Spleen (tissue), 7 donors: ENCODE measurements around the gene PPP1R3E.

Source experiments
- POLR2A ChIP-seq, 3 donors: fragments of 450-650 bp; IDR thresholded peaks; one replicate each; pipeline ENCODE4 v1.5.1; 2017; ENCODE audit warnings: antibody characterized with exemption in 3 of 3, mild to moderate bottlenecking in 1 of 3
- POLR2AphosphoS5 ChIP-seq, 3 donors: sonication (generic); formaldehyde crosslinking; IDR thresholded peaks; one replicate each; pipeline ENCODE4 v1.5.1; 2017; ENCODE audit warnings: antibody characterized with exemption in 3 of 3
- TF ChIP-seq, protein P1 (sequence below), 11 experiments: fragments of 200-600 bp in 7 of 11; fragments of 450-650 bp in 4 of 11; sonication (generic) in 4 of 11; IDR thresholded peaks in 8 of 11; conservative IDR thresholded peaks in 3 of 11; 1 replicate in 7 of 11; 2 replicates in 4 of 11; pipeline versions ENCODE4 v1.4.0 to v1.8.0; 2016 to 2021; ENCODE audit warnings: antibody characterized with exemption in 11 of 11, inconsistent platforms in 4 of 11, mild to moderate bottlenecking in 1 of 11
- donor health status: DM: no; HTN: no; CAD: no; lungs with moderate emphysema.
- donor health status: DM: no; HTN: no; CAD: no.
- donor health status: DM: no; HTN: no; CAD: no.

DNA sequence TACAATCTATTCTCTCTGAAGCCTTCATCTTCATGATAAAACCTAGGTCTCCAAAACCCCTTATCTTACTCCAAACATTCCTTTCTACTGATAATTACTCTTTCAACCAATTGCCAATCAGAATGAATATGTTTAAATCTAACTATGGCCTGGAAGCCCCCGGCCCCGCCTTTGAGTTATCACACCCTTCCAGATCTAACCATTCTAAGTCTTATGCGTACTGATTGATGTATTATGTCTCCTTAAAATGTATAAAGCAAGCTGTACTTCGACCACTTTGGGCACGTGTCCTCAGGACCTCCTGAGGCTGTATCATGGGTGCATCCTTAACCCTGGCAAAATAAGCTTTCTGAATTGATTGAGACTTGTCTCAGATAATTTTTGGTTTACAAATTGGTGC is 33.0 kb upstream of the PPP1R3E start:
- TF ChIP-seq, protein P1, sequence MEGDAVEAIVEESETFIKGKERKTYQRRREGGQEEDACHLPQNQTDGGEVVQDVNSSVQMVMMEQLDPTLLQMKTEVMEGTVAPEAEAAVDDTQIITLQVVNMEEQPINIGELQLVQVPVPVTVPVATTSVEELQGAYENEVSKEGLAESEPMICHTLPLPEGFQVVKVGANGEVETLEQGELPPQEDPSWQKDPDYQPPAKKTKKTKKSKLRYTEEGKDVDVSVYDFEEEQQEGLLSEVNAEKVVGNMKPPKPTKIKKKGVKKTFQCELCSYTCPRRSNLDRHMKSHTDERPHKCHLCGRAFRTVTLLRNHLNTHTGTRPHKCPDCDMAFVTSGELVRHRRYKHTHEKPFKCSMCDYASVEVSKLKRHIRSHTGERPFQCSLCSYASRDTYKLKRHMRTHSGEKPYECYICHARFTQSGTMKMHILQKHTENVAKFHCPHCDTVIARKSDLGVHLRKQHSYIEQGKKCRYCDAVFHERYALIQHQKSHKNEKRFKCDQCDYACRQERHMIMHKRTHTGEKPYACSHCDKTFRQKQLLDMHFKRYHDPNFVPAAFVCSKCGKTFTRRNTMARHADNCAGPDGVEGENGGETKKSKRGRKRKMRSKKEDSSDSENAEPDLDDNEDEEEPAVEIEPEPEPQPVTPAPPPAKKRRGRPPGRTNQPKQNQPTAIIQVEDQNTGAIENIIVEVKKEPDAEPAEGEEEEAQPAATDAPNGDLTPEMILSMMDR (IDR thresholded peaks at IDR 0.05 in 8 of 11, conservative IDR thresholded peaks at IDR 0.05 in 3 of 11): no peak
- TF ChIP-seq POLR2A (IDR thresholded peaks at IDR 0.05) (no peak), POLR2AphosphoS5 (IDR thresholded peaks at IDR 0.05) (no peak)
